ENCODE measurements around the gene CNPY1. TPM values are rescaled to one million over a fixed set of nuclear protein-coding genes. Genes with fewer than 3 reads are reported as not detected.

CNPY1 gene
- total RNA-seq, 1 donor, result not detected

GRCh38 chr7:155531681-155532080, 14.7 kb downstream of the CNPY1 start:
- no peak overlapping the region for H3K4me3 ChIP-seq (ENCODE audit: low read depth, low read length)
- TF ChIP-seq, protein P1, sequence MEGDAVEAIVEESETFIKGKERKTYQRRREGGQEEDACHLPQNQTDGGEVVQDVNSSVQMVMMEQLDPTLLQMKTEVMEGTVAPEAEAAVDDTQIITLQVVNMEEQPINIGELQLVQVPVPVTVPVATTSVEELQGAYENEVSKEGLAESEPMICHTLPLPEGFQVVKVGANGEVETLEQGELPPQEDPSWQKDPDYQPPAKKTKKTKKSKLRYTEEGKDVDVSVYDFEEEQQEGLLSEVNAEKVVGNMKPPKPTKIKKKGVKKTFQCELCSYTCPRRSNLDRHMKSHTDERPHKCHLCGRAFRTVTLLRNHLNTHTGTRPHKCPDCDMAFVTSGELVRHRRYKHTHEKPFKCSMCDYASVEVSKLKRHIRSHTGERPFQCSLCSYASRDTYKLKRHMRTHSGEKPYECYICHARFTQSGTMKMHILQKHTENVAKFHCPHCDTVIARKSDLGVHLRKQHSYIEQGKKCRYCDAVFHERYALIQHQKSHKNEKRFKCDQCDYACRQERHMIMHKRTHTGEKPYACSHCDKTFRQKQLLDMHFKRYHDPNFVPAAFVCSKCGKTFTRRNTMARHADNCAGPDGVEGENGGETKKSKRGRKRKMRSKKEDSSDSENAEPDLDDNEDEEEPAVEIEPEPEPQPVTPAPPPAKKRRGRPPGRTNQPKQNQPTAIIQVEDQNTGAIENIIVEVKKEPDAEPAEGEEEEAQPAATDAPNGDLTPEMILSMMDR (IDR thresholded peaks at IDR 0.05; ENCODE audit: insufficient read depth, low read depth, low read length), result no peak
- DNase-seq (ENCODE audit: low read depth), result no peak

- TF ChIP-seq, protein P1 (IDR thresholded peaks at IDR 0.05; ENCODE audit: insufficient read depth, low read depth, low read length), result no peak
- no peak overlapping the region for H3K4me3 ChIP-seq (ENCODE audit: low read depth, low read length)
- DNase-seq (ENCODE audit: low read depth), result no peak
These were observed 15.8 kb downstream of the CNPY1 start for GRCh38 chr7:155530601-155531000.

GRCh38 chr7:155529845-155530244, 16.5 kb downstream of the CNPY1 start:
- H3K4me3 ChIP-seq (ENCODE audit: low read depth, low read length), result no peak overlapping the region
- TF ChIP-seq, protein P1 (IDR thresholded peaks at IDR 0.05; ENCODE audit: insufficient read depth, low read depth, low read length), result no peak
- DNase-seq (ENCODE audit: low read depth), result no peak

DNA sequence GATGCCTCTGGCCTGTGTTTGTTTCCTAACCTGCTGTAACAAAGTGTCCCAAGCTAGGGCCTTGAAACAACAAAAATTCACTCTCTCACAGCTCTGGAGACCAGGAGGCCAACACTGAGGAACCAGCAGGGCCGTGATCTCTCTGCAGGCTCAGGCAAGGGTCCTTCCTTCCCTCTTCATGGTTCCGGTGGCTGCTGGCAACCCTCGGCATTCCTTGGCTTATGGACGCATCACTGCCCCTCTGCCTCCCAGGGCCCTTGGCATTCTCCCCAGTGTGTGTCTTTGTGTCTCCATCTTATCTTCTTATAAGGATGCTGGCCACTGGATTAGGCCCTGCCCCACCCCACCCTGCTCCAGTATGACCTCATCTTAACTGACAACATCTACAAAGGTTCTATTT, 17.0 kb downstream of the CNPY1 start:
- no peak overlapping the region for H3K4me3 ChIP-seq (ENCODE audit: low read depth, low read length)
- TF ChIP-seq, protein P1 (IDR thresholded peaks at IDR 0.05; ENCODE audit: insufficient read depth, low read depth, low read length), result no peak
- DNase-seq (ENCODE audit: low read depth), result no peak

- TF ChIP-seq, protein P1 (IDR thresholded peaks at IDR 0.05; ENCODE audit: insufficient read depth, low read depth, low read length), result no peak
- no peak for DNase-seq (ENCODE audit: low read depth)
- H3K4me3 ChIP-seq (ENCODE audit: low read depth, low read length), result no peak overlapping the region
These were observed 18.7 kb downstream of the CNPY1 start for GRCh38 chr7:155527664-155528063.

DNA sequence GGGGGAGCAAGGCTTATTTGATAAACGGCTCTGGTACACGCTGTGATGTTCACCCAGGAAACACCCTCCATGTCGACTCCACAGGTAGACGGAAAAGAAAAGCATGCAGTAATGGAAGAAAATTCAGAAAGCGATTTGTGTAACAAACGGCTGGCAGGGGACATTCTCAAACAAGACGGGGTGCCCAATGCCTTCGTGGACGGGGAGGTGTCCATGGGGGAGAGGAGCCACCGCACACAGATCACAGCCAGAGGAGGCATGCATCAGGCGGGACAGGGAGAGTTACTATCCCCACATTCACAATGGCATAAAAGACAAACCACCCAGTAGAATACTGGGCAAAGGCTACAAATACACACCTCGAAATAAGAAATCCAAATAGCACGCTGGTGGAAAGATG, 20.1 kb downstream of the CNPY1 start:
- no peak for DNase-seq (ENCODE audit: low read depth)
- TF ChIP-seq, protein P1 (IDR thresholded peaks at IDR 0.05; ENCODE audit: insufficient read depth, low read depth, low read length), result no peak
- no peak overlapping the region for H3K4me3 ChIP-seq (ENCODE audit: low read depth, low read length)

DNA sequence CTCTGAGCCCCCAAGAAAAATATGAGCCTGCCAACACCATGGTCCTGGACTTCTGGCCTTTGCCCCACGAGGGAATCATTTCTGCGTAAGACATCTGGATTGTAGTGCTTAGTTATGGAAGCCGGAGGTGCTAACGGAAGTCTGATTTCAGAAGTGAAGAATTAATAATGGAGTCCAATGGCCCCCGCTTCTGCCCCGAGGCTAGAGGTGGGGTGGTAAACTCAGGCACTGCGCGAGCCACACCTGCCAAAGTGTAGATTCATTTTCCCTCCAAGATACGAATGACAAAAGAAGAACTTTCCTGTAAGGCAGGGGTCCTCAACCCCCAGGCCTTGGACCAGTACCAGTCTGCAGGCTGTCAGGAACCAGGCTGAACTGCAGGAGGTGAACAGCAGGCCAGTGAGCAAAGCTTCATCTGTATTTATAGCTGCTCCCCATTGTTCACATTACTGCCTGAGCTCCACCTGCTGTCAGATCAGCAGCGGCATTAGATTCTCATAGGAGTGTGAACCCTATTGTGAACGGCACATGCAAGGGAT, 22.3 kb downstream of the CNPY1 start:
- DNase-seq (ENCODE audit: low read depth), result no peak
- H3K4me3 ChIP-seq (ENCODE audit: low read depth, low read length), result no peak overlapping the region
- TF ChIP-seq, protein P1 (IDR thresholded peaks at IDR 0.05; ENCODE audit: insufficient read depth, low read depth, low read length), result no peak

Data from fibroblast of villous mesenchyme (primary cell).